WTC11 (cell line): ENCODE results near the gene ELOVL6. TPM values are rescaled to one million over a fixed set of nuclear protein-coding genes. Genes with fewer than 3 reads are reported as not detected.

Experiments used
- ATAC-seq: fragments of 200-7000 bp; cut with Tn5 transposase; 2 replicates; pipeline ENCODE4 v1.10.0; 2021; ENCODE audit warnings: mild to moderate bottlenecking, moderate library complexity
- CTCF ChIA-PET: fragments of 300-600 bp; sonication (Branson Sonifier 250); formaldehyde crosslinking; loops from one replicate; lab custom pipeline; 2021; ENCODE audit warnings: antibody characterized with exemption; lab: Charles Lee
- POLR2A ChIA-PET: fragments of 350-600 bp; sonication (Branson Sonifier 250); formaldehyde crosslinking; loops from one replicate; lab custom pipeline; 2021; ENCODE audit warnings: antibody characterized with exemption; lab: Charles Lee
- DNase-seq: peaks from one replicate; pipeline ENCODE4 v3.0.0; 2021; ENCODE audit warnings: low spot score
- H3K27ac Mint-ChIP-seq: 2 replicates; pipeline ENCODE4 v1.8.0; 2021; ENCODE audit warnings: mixed read lengths
- H3K27me3 Mint-ChIP-seq: 2 replicates; pipeline ENCODE4 v1.8.0; 2021; ENCODE audit warnings: low read depth, mild to moderate bottlenecking, moderate library complexity, mixed read lengths
- H3K36me3 Mint-ChIP-seq: 2 replicates; pipeline ENCODE4 v1.8.0; 2021; ENCODE audit warnings: mixed read lengths
- H3K4me1 Mint-ChIP-seq: 2 replicates; pipeline ENCODE4 v1.8.0; 2022; ENCODE audit warnings: mixed read lengths
- H3K4me3 Mint-ChIP-seq: 2 replicates; pipeline ENCODE4 v1.8.0; 2021; ENCODE audit warnings: mild to moderate bottlenecking, moderate library complexity, mixed read lengths
- H3K9me3 Mint-ChIP-seq: 2 replicates; pipeline ENCODE4 v1.8.0; 2021; ENCODE audit warnings: mixed read lengths
- CREB1 ChIP-seq: sonication (generic); formaldehyde crosslinking; IDR thresholded peaks from 2 replicates; pipeline ENCODE4 v1.8.0; 2023; ENCODE audit warnings: mild to moderate bottlenecking, missing genetic modification reagents
- FOXK1 ChIP-seq: sonication (generic); formaldehyde crosslinking; IDR thresholded peaks from 2 replicates; pipeline ENCODE4 v1.8.0; 2022; ENCODE audit warnings: mild to moderate bottlenecking, moderate library complexity, missing genetic modification reagents
- NFATC4 ChIP-seq: fragments of 250-450 bp; sonication (Bioruptor Pico); IDR thresholded peaks from 2 replicates; pipeline ENCODE4 v1.9.0; 2021; ENCODE audit warnings: mild to moderate bottlenecking
- OVOL2 ChIP-seq: fragments of 250-450 bp; sonication (Bioruptor Pico); IDR thresholded peaks from 2 replicates; pipeline ENCODE4 v1.9.0; 2021; ENCODE audit warnings: mild to moderate bottlenecking, borderline replicate concordance
- PRRX2 ChIP-seq: fragments of 250-450 bp; sonication (Bioruptor Pico); IDR thresholded peaks from 2 replicates; pipeline ENCODE4 v1.8.0; 2021; ENCODE audit warnings: mild to moderate bottlenecking
- RORB ChIP-seq: fragments of 250-450 bp; sonication (Bioruptor Pico); IDR thresholded peaks from 2 replicates; pipeline ENCODE4 v1.9.0; 2021; ENCODE audit warnings: mild to moderate bottlenecking
- SOX15 ChIP-seq: fragments of 250-450 bp; sonication (Bioruptor Pico); IDR thresholded peaks from 2 replicates; pipeline ENCODE4 v1.9.0; 2021; ENCODE audit warnings: mild to moderate bottlenecking
- SP1 ChIP-seq: sonication (generic); formaldehyde crosslinking; conservative IDR thresholded peaks from 2 replicates; pipeline ENCODE4 v1.8.1; 2022; ENCODE audit warnings: missing genetic modification reagents
- TEAD4 ChIP-seq: sonication (generic); formaldehyde crosslinking; IDR thresholded peaks from 2 replicates; pipeline ENCODE4 v1.8.0; 2022; ENCODE audit warnings: mild to moderate bottlenecking, missing genetic modification reagents
- ZNF423 ChIP-seq: fragments of 250-450 bp; sonication (Bioruptor Pico); IDR thresholded peaks from 2 replicates; pipeline ENCODE4 v2.1.2; 2022; ENCODE audit warnings: mild to moderate bottlenecking, moderate library complexity
- total RNA-seq: library from RNA; stranded (reverse); gene quantifications from 3 replicates; pipeline ENCODE4 v1.2.3, GENCODE V29; 2021
- TF ChIP-seq, protein P1 (sequence below): sonication (generic); formaldehyde crosslinking; IDR thresholded peaks from 2 replicates; pipeline ENCODE4 v1.8.0; 2022; ENCODE audit warnings: missing genetic modification reagents
- TF ChIP-seq, protein P2 (sequence below): fragments of 250-450 bp; sonication (Bioruptor Pico); IDR thresholded peaks from 2 replicates; pipeline ENCODE4 v1.9.0; 2021; ENCODE audit warnings: mild to moderate bottlenecking
- TF ChIP-seq, protein P3 (sequence below): sonication (generic); formaldehyde crosslinking; IDR thresholded peaks from 2 replicates; pipeline ENCODE4 v1.8.1; 2022; ENCODE audit warnings: low read depth, mild to moderate bottlenecking, moderate library complexity, missing genetic modification reagents, borderline replicate concordance
- TF ChIP-seq, protein P4 (sequence below): fragments of 250-450 bp; sonication (Bioruptor Pico); IDR thresholded peaks from 2 replicates; pipeline ENCODE4 v1.9.0; 2021; ENCODE audit warnings: mild to moderate bottlenecking, borderline replicate concordance
- TF ChIP-seq, protein P5 (sequence below): sonication (generic); formaldehyde crosslinking; conservative IDR thresholded peaks from 2 replicates; pipeline ENCODE4 v1.8.1; 2023; ENCODE audit warnings: mild to moderate bottlenecking, low read depth, missing genetic modification reagents, moderate library complexity

ELOVL6 gene
- total RNA-seq, 1 experiment from 2014 or later = 87.4 TPM

DNA sequence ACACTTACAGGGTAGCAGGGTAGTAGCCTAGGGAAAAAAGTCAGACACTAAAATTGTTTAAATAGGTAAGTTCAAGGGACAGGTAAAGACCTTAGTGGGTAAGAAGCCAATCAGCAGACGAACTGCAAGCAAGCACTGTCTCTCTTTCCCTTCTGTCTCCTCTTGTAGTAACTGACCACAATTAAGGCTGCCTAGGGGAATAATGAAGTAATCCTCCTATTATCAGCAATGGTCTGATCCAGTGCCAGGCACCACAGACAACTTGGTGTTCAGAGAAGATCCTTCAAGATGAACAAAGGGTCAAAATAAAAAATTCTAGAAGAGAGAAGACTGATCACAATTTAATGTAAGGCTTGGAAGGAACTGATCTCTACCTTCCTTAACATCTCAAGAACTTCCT lies 62.9 kb downstream of the ELOVL6 start (continued):
- TF ChIP-seq, protein P1, sequence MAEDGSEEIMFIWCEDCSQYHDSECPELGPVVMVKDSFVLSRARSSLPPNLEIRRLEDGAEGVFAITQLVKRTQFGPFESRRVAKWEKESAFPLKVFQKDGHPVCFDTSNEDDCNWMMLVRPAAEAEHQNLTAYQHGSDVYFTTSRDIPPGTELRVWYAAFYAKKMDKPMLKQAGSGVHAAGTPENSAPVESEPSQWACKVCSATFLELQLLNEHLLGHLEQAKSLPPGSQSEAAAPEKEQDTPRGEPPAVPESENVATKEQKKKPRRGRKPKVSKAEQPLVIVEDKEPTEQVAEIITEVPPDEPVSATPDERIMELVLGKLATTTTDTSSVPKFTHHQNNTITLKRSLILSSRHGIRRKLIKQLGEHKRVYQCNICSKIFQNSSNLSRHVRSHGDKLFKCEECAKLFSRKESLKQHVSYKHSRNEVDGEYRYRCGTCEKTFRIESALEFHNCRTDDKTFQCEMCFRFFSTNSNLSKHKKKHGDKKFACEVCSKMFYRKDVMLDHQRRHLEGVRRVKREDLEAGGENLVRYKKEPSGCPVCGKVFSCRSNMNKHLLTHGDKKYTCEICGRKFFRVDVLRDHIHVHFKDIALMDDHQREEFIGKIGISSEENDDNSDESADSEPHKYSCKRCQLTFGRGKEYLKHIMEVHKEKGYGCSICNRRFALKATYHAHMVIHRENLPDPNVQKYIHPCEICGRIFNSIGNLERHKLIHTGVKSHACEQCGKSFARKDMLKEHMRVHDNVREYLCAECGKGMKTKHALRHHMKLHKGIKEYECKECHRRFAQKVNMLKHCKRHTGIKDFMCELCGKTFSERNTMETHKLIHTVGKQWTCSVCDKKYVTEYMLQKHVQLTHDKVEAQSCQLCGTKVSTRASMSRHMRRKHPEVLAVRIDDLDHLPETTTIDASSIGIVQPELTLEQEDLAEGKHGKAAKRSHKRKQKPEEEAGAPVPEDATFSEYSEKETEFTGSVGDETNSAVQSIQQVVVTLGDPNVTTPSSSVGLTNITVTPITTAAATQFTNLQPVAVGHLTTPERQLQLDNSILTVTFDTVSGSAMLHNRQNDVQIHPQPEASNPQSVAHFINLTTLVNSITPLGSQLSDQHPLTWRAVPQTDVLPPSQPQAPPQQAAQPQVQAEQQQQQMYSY = no peak
- no peak for TF ChIP-seq SP1
- TF ChIP-seq, all 79 proteins: peak for 0

DNA sequence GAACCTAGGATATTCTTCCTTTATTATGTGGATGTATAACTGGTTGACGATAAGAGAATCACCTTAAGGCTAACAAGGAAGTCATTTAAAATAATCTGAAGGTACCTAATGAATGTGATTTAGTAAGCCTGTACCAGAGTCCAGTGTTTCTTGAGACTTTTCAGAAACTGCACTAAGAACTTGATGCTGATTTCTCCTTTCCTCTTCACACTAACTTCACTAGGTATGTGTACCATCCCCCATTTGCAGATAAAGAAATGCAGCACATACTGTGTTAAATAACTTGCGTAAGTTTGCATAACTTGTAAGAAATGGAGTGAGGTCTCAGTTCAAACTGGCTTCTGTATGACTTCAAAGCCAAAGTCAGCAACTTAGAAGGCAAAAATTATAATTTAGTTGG lies 63.3 kb downstream of the ELOVL6 start:
- H3K4me3 Mint-ChIP-seq = no peak overlapping the region
- ChIA-PET CTCF (no interaction called here), POLR2A (no interaction called here)

More for the DNA sequence above, 63.3 kb downstream of the ELOVL6 start:
- Mint-ChIP-seq H3K4me1 (peaks cover 34% of the 10 kb centered on the region), H3K27ac (no peak overlapping the region), H3K9me3 (no peaks in the 10 kb centered on the region), H3K27me3 (no peaks in the 10 kb centered on the region), H3K36me3 (no peaks in the 10 kb centered on the region)
- TF ChIP-seq CREB1 (CRISPR knock-in tag) (no peak), OVOL2 (CRISPR knock-in tag) (no peak), NFATC4 (no peak), FOXK1 (no peak), PRRX2 (CRISPR knock-in tag) (no peak), TEAD4 (no peak), ZNF423 (CRISPR knock-in tag) (no peak), SOX15 (no peak), RORB (no peak)
- TF ChIP-seq, protein P2, sequence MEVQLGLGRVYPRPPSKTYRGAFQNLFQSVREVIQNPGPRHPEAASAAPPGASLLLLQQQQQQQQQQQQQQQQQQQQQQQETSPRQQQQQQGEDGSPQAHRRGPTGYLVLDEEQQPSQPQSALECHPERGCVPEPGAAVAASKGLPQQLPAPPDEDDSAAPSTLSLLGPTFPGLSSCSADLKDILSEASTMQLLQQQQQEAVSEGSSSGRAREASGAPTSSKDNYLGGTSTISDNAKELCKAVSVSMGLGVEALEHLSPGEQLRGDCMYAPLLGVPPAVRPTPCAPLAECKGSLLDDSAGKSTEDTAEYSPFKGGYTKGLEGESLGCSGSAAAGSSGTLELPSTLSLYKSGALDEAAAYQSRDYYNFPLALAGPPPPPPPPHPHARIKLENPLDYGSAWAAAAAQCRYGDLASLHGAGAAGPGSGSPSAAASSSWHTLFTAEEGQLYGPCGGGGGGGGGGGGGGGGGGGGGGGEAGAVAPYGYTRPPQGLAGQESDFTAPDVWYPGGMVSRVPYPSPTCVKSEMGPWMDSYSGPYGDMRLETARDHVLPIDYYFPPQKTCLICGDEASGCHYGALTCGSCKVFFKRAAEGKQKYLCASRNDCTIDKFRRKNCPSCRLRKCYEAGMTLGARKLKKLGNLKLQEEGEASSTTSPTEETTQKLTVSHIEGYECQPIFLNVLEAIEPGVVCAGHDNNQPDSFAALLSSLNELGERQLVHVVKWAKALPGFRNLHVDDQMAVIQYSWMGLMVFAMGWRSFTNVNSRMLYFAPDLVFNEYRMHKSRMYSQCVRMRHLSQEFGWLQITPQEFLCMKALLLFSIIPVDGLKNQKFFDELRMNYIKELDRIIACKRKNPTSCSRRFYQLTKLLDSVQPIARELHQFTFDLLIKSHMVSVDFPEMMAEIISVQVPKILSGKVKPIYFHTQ (CRISPR knock-in tag) = no peak
- TF ChIP-seq, protein P3, sequence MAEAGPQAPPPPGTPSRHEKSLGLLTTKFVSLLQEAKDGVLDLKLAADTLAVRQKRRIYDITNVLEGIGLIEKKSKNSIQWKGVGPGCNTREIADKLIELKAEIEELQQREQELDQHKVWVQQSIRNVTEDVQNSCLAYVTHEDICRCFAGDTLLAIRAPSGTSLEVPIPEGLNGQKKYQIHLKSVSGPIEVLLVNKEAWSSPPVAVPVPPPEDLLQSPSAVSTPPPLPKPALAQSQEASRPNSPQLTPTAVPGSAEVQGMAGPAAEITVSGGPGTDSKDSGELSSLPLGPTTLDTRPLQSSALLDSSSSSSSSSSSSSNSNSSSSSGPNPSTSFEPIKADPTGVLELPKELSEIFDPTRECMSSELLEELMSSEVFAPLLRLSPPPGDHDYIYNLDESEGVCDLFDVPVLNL (CRISPR knock-in tag) = no peak
- TF ChIP-seq, protein P4, sequence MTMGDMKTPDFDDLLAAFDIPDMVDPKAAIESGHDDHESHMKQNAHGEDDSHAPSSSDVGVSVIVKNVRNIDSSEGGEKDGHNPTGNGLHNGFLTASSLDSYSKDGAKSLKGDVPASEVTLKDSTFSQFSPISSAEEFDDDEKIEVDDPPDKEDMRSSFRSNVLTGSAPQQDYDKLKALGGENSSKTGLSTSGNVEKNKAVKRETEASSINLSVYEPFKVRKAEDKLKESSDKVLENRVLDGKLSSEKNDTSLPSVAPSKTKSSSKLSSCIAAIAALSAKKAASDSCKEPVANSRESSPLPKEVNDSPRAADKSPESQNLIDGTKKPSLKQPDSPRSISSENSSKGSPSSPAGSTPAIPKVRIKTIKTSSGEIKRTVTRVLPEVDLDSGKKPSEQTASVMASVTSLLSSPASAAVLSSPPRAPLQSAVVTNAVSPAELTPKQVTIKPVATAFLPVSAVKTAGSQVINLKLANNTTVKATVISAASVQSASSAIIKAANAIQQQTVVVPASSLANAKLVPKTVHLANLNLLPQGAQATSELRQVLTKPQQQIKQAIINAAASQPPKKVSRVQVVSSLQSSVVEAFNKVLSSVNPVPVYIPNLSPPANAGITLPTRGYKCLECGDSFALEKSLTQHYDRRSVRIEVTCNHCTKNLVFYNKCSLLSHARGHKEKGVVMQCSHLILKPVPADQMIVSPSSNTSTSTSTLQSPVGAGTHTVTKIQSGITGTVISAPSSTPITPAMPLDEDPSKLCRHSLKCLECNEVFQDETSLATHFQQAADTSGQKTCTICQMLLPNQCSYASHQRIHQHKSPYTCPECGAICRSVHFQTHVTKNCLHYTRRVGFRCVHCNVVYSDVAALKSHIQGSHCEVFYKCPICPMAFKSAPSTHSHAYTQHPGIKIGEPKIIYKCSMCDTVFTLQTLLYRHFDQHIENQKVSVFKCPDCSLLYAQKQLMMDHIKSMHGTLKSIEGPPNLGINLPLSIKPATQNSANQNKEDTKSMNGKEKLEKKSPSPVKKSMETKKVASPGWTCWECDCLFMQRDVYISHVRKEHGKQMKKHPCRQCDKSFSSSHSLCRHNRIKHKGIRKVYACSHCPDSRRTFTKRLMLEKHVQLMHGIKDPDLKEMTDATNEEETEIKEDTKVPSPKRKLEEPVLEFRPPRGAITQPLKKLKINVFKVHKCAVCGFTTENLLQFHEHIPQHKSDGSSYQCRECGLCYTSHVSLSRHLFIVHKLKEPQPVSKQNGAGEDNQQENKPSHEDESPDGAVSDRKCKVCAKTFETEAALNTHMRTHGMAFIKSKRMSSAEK = no peak
- TF ChIP-seq, protein P5, sequence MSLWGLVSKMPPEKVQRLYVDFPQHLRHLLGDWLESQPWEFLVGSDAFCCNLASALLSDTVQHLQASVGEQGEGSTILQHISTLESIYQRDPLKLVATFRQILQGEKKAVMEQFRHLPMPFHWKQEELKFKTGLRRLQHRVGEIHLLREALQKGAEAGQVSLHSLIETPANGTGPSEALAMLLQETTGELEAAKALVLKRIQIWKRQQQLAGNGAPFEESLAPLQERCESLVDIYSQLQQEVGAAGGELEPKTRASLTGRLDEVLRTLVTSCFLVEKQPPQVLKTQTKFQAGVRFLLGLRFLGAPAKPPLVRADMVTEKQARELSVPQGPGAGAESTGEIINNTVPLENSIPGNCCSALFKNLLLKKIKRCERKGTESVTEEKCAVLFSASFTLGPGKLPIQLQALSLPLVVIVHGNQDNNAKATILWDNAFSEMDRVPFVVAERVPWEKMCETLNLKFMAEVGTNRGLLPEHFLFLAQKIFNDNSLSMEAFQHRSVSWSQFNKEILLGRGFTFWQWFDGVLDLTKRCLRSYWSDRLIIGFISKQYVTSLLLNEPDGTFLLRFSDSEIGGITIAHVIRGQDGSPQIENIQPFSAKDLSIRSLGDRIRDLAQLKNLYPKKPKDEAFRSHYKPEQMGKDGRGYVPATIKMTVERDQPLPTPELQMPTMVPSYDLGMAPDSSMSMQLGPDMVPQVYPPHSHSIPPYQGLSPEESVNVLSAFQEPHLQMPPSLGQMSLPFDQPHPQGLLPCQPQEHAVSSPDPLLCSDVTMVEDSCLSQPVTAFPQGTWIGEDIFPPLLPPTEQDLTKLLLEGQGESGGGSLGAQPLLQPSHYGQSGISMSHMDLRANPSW = no peak
- ATAC-seq = no peak
- no peak for DNase-seq
